SH-SY5Y (cell line): ENCODE data around the gene IQCE.

Experiments
- GATA2 ChIP-seq: IDR thresholded peaks from 2 replicates; pipeline ENCODE4 v1.6.1; 2011; ENCODE audit warnings: mild to moderate bottlenecking, low read depth, low read length
- GATA3 ChIP-seq: IDR thresholded peaks from 2 replicates; pipeline ENCODE4 v1.6.1; 2011; ENCODE audit warnings: low read depth, mild to moderate bottlenecking, low read length, moderate library complexity

IQCE gene

GRCh38 chr7:2607122-2607922 is 48.5 kb downstream of the IQCE start:
- TF ChIP-seq GATA2, result no peak
- no peak for TF ChIP-seq GATA3

- TF ChIP-seq GATA2 (no peak), GATA3 (no peak)
Measured at GRCh38 chr7:2607923-2608904, 49.4 kb downstream of the IQCE start.

- TF ChIP-seq GATA3, result no peak
- TF ChIP-seq GATA2, result no peak
Measured at GRCh38 chr7:2608921-2609411, 50.2 kb downstream of the IQCE start.

GRCh38 chr7:2610466-2610865 is 51.7 kb downstream of the IQCE start:
- TF ChIP-seq GATA2 (no peak), GATA3 (no peak)

GRCh38 chr7:2610898-2611297 is 52.1 kb downstream of the IQCE start:
- TF ChIP-seq GATA3, result no peak
- TF ChIP-seq GATA2, result no peak

- TF ChIP-seq GATA2 (no peak), GATA3 (no peak)
Measured at GRCh38 chr7:2611401-2611800, 52.6 kb downstream of the IQCE start.

GRCh38 chr7:2611922-2612321 is 53.1 kb downstream of the IQCE start:
- TF ChIP-seq GATA3 (no peak), GATA2 (no peak)

- TF ChIP-seq GATA2 (no peak), GATA3 (no peak)
Measured at GRCh38 chr7:2612445-2613097, 53.8 kb downstream of the IQCE start.

GRCh38 chr7:2613098-2613930 is 54.5 kb downstream of the IQCE start:
- TF ChIP-seq GATA2 (no peak), GATA3 (no peak)

GRCh38 chr7:2613931-2614600 is 55.3 kb downstream of the IQCE start:
- TF ChIP-seq GATA3 (no peak), GATA2 (peak; percentile 78)

GRCh38 chr7:2614631-2615330 is 56.0 kb downstream of the IQCE start:
- TF ChIP-seq GATA2, result no peak
- no peak for TF ChIP-seq GATA3

- TF ChIP-seq GATA3, result no peak
- TF ChIP-seq GATA2, result no peak
Measured at GRCh38 chr7:2616387-2617324, 57.9 kb downstream of the IQCE start.
